Liver (tissue), 3 donors: ENCODE measurements around the gene STOM.

Experiments
- ATF3 ChIP-seq: IDR thresholded peaks from 2 replicates; pipeline ENCODE4 v1.6.1; 2016; ENCODE audit warnings: antibody characterized with exemption
- CTCF ChIP-seq: fragments of 150-350 bp; IDR thresholded peaks from 2 replicates; pipeline ENCODE4 v1.5.1; 2017; ENCODE audit warnings: improper control_type of control experiment, low read depth, low read length; ENCODE audit not compliant: missing input control
- EGR1 ChIP-seq, 2 donors: IDR thresholded peaks; 2 replicates each; pipeline ENCODE4 v1.6.1; 2016 to 2018; ENCODE audit warnings: antibody characterized with exemption in 2 of 2, low read depth in 2 of 2
- FOXA1 ChIP-seq: IDR thresholded peaks from 2 replicates; pipeline ENCODE4 v1.6.1; 2016; ENCODE audit warnings: antibody characterized with exemption
- GABPA ChIP-seq, 2 donors: IDR thresholded peaks in 1 of 2; conservative IDR thresholded peaks in 1 of 2; 2 replicates each; pipeline ENCODE4 v1.6.1; 2016; ENCODE audit warnings: antibody characterized with exemption in 2 of 2, mild to moderate bottlenecking in 1 of 2, moderate library complexity in 1 of 2
- HNF4G ChIP-seq: IDR thresholded peaks from 2 replicates; pipeline ENCODE4 v1.6.1; 2016; ENCODE audit warnings: antibody characterized with exemption
- MAX ChIP-seq: IDR thresholded peaks from 2 replicates; pipeline ENCODE4 v1.6.1; 2016; ENCODE audit warnings: antibody characterized with exemption
- RAD21 ChIP-seq, 2 donors: IDR thresholded peaks; 2 replicates each; pipeline ENCODE4 v1.6.1; 2016; ENCODE audit warnings: antibody characterized with exemption in 2 of 2, mild to moderate bottlenecking in 2 of 2
- REST ChIP-seq: IDR thresholded peaks from 2 replicates; pipeline ENCODE4 v1.6.1; 2016; ENCODE audit warnings: antibody characterized with exemption, mild to moderate bottlenecking
- SP1 ChIP-seq: IDR thresholded peaks from 2 replicates; pipeline ENCODE4 v1.6.1; 2018; ENCODE audit warnings: antibody characterized with exemption, mild to moderate bottlenecking
- TAF1 ChIP-seq: conservative IDR thresholded peaks from 2 replicates; pipeline ENCODE4 v1.6.1; 2016; ENCODE audit warnings: antibody characterized with exemption, mild to moderate bottlenecking
- YY1 ChIP-seq: IDR thresholded peaks from 2 replicates; pipeline ENCODE4 v1.6.1; 2016; ENCODE audit warnings: antibody characterized with exemption, mild to moderate bottlenecking
- ZBTB33 ChIP-seq: IDR thresholded peaks from 2 replicates; pipeline ENCODE4 v1.6.1; 2016; ENCODE audit warnings: antibody characterized with exemption
- donor health status: healthy.
- donor health status: healthy.

GRCh38 chr9:121301881-121302286 lies 68.2 kb downstream of the STOM start:
- TF ChIP-seq CTCF (no peak), TAF1 (no peak), FOXA1 (no peak), SP1 (no peak), REST (no peak), RAD21 (IDR thresholded peaks at IDR 0.05) (no peak), EGR1 (IDR thresholded peaks at IDR 0.05; ENCODE audit: low read depth in 2 of 2) (no peak), GABPA (IDR thresholded peaks at IDR 0.05 in 1 of 2, conservative IDR thresholded peaks at IDR 0.05 in 1 of 2) (no peak), YY1 (no peak), MAX (no peak), HNF4G (no peak), ZBTB33 (no peak), ATF3 (no peak)
